Lung (tissue), 12 donors: ENCODE data around the gene EDAR. TPM values are rescaled to one million over a fixed set of nuclear protein-coding genes. Genes with fewer than 3 reads are reported as not detected.

Experiments
- ATAC-seq: fragments of 200-7000 bp; cut with Tn5 transposase; one replicate; pipeline ENCODE4 v1.9.1; 2020; ENCODE audit warnings: moderate number of reproducible peaks; ENCODE audit not compliant: insufficient read depth, low FRiP score
- DNase-seq, 3 donors: peaks; one replicate each; pipeline ENCODE4 v3.0.0-alpha.2; 2013 to 2017
- H3K27ac ChIP-seq, 2 donors: one replicate each; pipeline ENCODE4 v1.5.1; 2013; ENCODE audit warnings: mild to moderate bottlenecking in 2 of 2, moderate library complexity in 2 of 2, control low read depth in 1 of 2, inconsistent platforms in 1 of 2, low read depth in 1 of 2, low read length in 1 of 2
- H3K27me3 ChIP-seq, 3 donors: one replicate each; pipeline ENCODE4 v1.5.1; 2013; ENCODE audit warnings: low read length in 2 of 3; ENCODE audit not compliant: control insufficient read depth in 3 of 3, insufficient read depth in 3 of 3
- H3K36me3 ChIP-seq, 4 donors: one replicate each; pipeline ENCODE4 v1.5.1; 2013; ENCODE audit warnings: low read length in 4 of 4, mild to moderate bottlenecking in 1 of 4, moderate library complexity in 1 of 4; ENCODE audit not compliant: control insufficient read depth in 4 of 4, insufficient read depth in 4 of 4
- H3K4me1 ChIP-seq, 5 donors: one replicate each; pipeline ENCODE4 v1.5.1; 2013; ENCODE audit warnings: low read length in 5 of 5, mild to moderate bottlenecking in 2 of 5, moderate library complexity in 1 of 5; ENCODE audit not compliant: control insufficient read depth in 5 of 5, insufficient read depth in 5 of 5
- H3K4me3 ChIP-seq: one replicate; pipeline ENCODE4 v1.5.1; 2013; ENCODE audit warnings: mild to moderate bottlenecking, control low read depth, moderate library complexity
- H3K9ac ChIP-seq, 2 donors: one replicate each; pipeline ENCODE4 v1.5.1; 2013; ENCODE audit warnings: low read length in 2 of 2, control low read depth in 1 of 2; ENCODE audit not compliant: insufficient read depth in 1 of 2
- H3K9me3 ChIP-seq, 4 donors: one replicate each; pipeline ENCODE4 v1.5.1; 2013; ENCODE audit warnings: low read length in 3 of 4, mild to moderate bottlenecking in 1 of 4, moderate library complexity in 1 of 4; ENCODE audit not compliant: control insufficient read depth in 4 of 4, insufficient read depth in 3 of 4
- WGBS, 2 donors: extraction: QIAGEN DNeasy Blood & Tissue Kit; methylation state at CpG; one replicate each; pipeline ENCODE4 v1.1.7; 2013; 5-methylcytosine and 5-hydroxymethylcytosine counted together
- polyA plus RNA-seq, 2 donors: library from polyadenylated mRNA; stranded (reverse); fragments of 200-250 nt; gene quantifications; one replicate each; pipeline ENCODE4 v1.2.1, GENCODE V29; 2013
- total RNA-seq, 2 donors: library from RNA; depleted of rRNA in 1 of 2; stranded (reverse); fragments of >200 nt in 1 of 2; gene quantifications; one replicate each; pipeline ENCODE4 v1.2.1, GENCODE V29; 2014 to 2021
- TF ChIP-seq, protein P1 (sequence below): IDR thresholded peaks from 2 replicates; pipeline ENCODE4 v1.5.1; 2012; ENCODE audit warnings: mild to moderate bottlenecking; ENCODE audit errors: control extremely low read depth, extremely low read depth
- donor health status: control.
- donor health status: control.
- donor health status: Bipolar disorder and iron deficiency.
- donor health status: healthy.
- donor health status: DM: yes; HTN: yes; CAD: no.

The EDAR gene
- total and polyA plus RNA-seq, 4 donors, result 0.02 to 0.37 (median 0.10) TPM; not detected in 1

DNA sequence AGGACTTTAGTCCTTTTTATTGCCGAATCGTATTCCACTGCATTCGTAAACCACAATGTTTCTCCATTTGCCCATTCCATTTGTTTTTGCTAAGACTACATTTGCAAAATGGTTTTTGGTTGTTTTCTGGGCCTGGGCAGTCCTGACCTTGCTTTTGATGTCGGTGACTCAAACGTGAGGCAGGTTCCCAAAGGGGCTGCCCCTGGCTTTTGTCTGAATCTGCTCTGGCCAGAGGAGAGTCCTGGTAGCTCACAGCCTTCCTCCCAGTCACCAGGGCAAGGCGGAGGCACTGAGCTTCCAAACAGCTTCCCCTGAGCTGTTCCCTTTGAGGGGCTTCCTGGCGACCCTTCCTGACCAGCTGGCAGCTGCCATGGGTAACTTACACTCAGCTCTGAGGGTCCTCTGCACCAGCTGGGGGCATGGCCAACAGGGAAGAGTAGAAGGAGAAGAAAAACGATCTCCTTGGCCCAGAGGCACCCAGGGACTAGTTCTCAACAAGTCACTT lies 47.8 kb downstream of the EDAR start:
- H3K4me1 ChIP-seq, result peaks cover 0 to 57% (median 12%) of the 10 kb centered on the region in 5 donors
- H3K9ac ChIP-seq, result no peak overlapping the region
- no peaks in the 10 kb centered on the region for H3K36me3 ChIP-seq
- no peak overlapping the region for H3K27ac ChIP-seq
- no peaks in the 10 kb centered on the region for H3K9me3 ChIP-seq
- ATAC-seq (no peak), DNase-seq (no peak)
- 83 to 85% methylated on average over 8 of the region's 8 CpGs for WGBS, 2 donors
- H3K27me3 ChIP-seq, result no peaks in the 10 kb centered on the region
- TF ChIP-seq, protein P1, sequence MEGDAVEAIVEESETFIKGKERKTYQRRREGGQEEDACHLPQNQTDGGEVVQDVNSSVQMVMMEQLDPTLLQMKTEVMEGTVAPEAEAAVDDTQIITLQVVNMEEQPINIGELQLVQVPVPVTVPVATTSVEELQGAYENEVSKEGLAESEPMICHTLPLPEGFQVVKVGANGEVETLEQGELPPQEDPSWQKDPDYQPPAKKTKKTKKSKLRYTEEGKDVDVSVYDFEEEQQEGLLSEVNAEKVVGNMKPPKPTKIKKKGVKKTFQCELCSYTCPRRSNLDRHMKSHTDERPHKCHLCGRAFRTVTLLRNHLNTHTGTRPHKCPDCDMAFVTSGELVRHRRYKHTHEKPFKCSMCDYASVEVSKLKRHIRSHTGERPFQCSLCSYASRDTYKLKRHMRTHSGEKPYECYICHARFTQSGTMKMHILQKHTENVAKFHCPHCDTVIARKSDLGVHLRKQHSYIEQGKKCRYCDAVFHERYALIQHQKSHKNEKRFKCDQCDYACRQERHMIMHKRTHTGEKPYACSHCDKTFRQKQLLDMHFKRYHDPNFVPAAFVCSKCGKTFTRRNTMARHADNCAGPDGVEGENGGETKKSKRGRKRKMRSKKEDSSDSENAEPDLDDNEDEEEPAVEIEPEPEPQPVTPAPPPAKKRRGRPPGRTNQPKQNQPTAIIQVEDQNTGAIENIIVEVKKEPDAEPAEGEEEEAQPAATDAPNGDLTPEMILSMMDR, result no peak
- H3K4me3 ChIP-seq, result no peak overlapping the region

DNA sequence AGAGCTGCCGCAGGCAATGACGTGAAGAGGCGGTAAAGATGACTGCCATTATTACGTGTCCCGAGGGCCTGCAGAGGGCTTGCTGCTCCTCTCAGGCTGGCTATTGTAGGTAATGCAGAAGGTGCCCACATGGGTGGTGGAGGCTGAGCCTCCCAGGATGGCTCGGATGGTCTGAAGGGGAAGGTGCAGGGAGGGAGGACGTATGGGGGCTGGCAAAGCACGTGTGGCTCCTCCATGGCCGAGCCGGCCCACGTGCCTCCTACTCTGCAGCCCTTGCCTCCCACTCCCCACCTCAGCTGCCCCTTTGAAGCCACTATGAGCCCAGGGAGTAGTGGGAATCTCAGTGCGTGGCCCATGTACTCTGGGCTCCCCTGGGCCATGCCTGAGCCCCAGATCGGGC lies 48.9 kb downstream of the EDAR start:
- DNase-seq (no peak), ATAC-seq (no peak)
- Histone ChIP-seq H3K27me3 (no peaks in the 10 kb centered on the region), H3K9ac (no peak overlapping the region), H3K4me3 (no peak overlapping the region), H3K36me3 (no peaks in the 10 kb centered on the region), H3K27ac (no peak overlapping the region), H3K4me1 (peaks cover 0 to 59% (median 19%) of the 10 kb centered on the region in 5 donors), H3K9me3 (no peaks in the 10 kb centered on the region)
- WGBS, 2 donors, result 90 to 93% methylated on average over 13 of the region's 13 CpGs
- TF ChIP-seq, protein P1, result no peak

DNA sequence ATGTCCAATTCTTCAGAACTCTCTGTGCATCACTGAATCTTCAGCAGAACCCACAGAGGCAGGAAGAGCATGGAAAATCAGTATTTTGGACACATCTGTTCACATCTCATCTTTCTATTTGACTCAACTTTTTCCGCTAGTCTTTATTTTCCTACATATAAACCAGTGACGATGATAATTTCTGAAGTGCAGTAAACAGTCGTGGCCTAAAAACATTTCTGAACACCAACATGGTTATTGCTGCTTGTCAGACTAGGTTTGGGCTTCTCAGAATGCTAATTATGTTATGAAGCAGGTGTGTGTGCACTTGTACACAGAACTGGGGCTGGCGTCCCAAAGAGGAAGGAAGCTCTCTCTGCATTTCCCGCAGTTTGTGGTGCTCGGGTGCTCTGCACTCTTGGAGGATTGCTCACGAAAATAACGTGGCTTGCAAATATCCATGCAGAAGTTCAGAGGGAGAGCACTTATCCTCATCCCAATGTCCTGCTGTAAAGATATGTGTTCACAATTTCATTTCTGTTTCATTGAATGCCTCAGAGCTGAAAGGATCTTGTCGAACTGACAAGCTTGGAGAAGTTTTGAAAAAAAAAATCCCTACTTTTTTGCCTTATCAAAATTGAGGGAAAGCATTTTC lies 50.8 kb downstream of the EDAR start:
- Histone ChIP-seq H3K9me3 (no peaks in the 10 kb centered on the region), H3K4me3 (no peak overlapping the region), H3K36me3 (no peaks in the 10 kb centered on the region), H3K4me1 (peaks cover 0 to 59% (median 21%) of the 10 kb centered on the region in 5 donors), H3K9ac (no peak overlapping the region), H3K27ac (no peak overlapping the region), H3K27me3 (no peaks in the 10 kb centered on the region)
- 23 to 39% methylated on average over 9 of the region's 9 CpGs for WGBS, 2 donors
- no peak for DNase-seq
- ATAC-seq, result no peak
- TF ChIP-seq, protein P1, result no peak
